NCI-H2171 treated with DMSO at 0.1 percent for 48 hours (cell line): ENCODE measurements around the gene VENTX.

Source experiments
- DNase-seq: peaks from one replicate; lab custom pipeline; 2025; lab: John Stamatoyannopoulos, UW

The VENTX gene

GRCh38 chr10:133237588-133238465 is at the start of gene VENTX:
TSS of gene VENTX (plus strand) at chr10:133237855. CDS start at chr10:133237915, 60 bp downstream.
- no peak for DNase-seq

- DNase-seq, result no peak
Observed at GRCh38 chr10:133187906-133188681, 49.6 kb upstream of the VENTX start.

- no peak for DNase-seq
Observed at GRCh38 chr10:133189256-133189655, 48.4 kb upstream of the VENTX start.

- DNase-seq, result no peak
Observed at GRCh38 chr10:133189726-133190125, 47.9 kb upstream of the VENTX start.

GRCh38 chr10:133190225-133190624 is 47.4 kb upstream of the VENTX start:
- no peak for DNase-seq

GRCh38 chr10:133191651-133192050 is 46.0 kb upstream of the VENTX start:
- no peak for DNase-seq

- no peak for DNase-seq
Observed at GRCh38 chr10:133194151-133194550, 43.5 kb upstream of the VENTX start.

- DNase-seq, result no peak
Observed at GRCh38 chr10:133195096-133195495, 42.6 kb upstream of the VENTX start.

GRCh38 chr10:133195611-133196010 is 42.0 kb upstream of the VENTX start:
- no peak for DNase-seq

- DNase-seq, result no peak
Observed at GRCh38 chr10:133196221-133196915, 41.3 kb upstream of the VENTX start.

- no peak for DNase-seq
Observed at GRCh38 chr10:133196936-133197758, 40.5 kb upstream of the VENTX start.

GRCh38 chr10:133197786-133198185 is 39.9 kb upstream of the VENTX start:
- no peak for DNase-seq

GRCh38 chr10:133198206-133198605 is 39.4 kb upstream of the VENTX start:
- DNase-seq, result no peak

GRCh38 chr10:133198621-133199487 is 38.8 kb upstream of the VENTX start:
- no peak for DNase-seq

- DNase-seq, result no peak
Observed at GRCh38 chr10:133199488-133199885, 38.2 kb upstream of the VENTX start.

- DNase-seq, result no peak
Observed at GRCh38 chr10:133199992-133200611, 37.6 kb upstream of the VENTX start.

GRCh38 chr10:133200621-133201031 is 37.0 kb upstream of the VENTX start:
- no peak for DNase-seq

- DNase-seq, result no peak
Observed at GRCh38 chr10:133201151-133201947, 36.3 kb upstream of the VENTX start.
